Liver (tissue), 9 donors: ENCODE measurements around the gene ACSL6. TPM values are rescaled to one million over a fixed set of nuclear protein-coding genes. Genes with fewer than 3 reads are reported as not detected.

Source experiments
- DNase-seq: peaks from one replicate; pipeline ENCODE4 v3.0.0-alpha.2; 2017; ENCODE audit warnings: low spot score
- H3K27ac ChIP-seq, 2 donors: one replicate each; pipeline ENCODE4 v1.7.0; 2013; ENCODE audit warnings: inconsistent platforms in 2 of 2, low read length in 2 of 2, control low read depth in 1 of 2, low read depth in 1 of 2, mild to moderate bottlenecking in 1 of 2
- H3K27me3 ChIP-seq, 4 donors: one replicate each; pipeline versions ENCODE4 v1.6.1 to v1.7.0; 2013; ENCODE audit warnings: low read length in 3 of 4, inconsistent platforms in 1 of 4, mild to moderate bottlenecking in 1 of 4, moderate library complexity in 1 of 4; ENCODE audit not compliant: control insufficient read depth in 4 of 4, insufficient read depth in 4 of 4
- H3K36me3 ChIP-seq, 4 donors: one replicate each; pipeline versions ENCODE4 v1.6.1 to v1.7.0; 2013; ENCODE audit warnings: low read length in 3 of 4, mild to moderate bottlenecking in 3 of 4, low read depth in 1 of 4, moderate library complexity in 1 of 4; ENCODE audit not compliant: control insufficient read depth in 4 of 4, insufficient read depth in 3 of 4
- H3K4me1 ChIP-seq, 4 donors: one replicate each; pipeline versions ENCODE4 v1.6.1 to v1.7.0; 2013; ENCODE audit warnings: low read length in 3 of 4, mild to moderate bottlenecking in 3 of 4, moderate library complexity in 1 of 4; ENCODE audit not compliant: control insufficient read depth in 4 of 4, insufficient read depth in 4 of 4
- H3K4me3 ChIP-seq, 3 donors: one replicate each; pipeline versions ENCODE4 v1.6.1 to v1.7.0; 2013; ENCODE audit warnings: low read length in 3 of 3, control low read depth in 1 of 3, low read depth in 1 of 3, mild to moderate bottlenecking in 1 of 3
- H3K9ac ChIP-seq, 2 donors: one replicate each; pipeline ENCODE4 v1.7.0; 2013; ENCODE audit warnings: low read length in 2 of 2, mild to moderate bottlenecking in 2 of 2, moderate library complexity in 2 of 2, control low read depth in 1 of 2, low read depth in 1 of 2
- H3K9me3 ChIP-seq, 4 donors: one replicate each; pipeline versions ENCODE4 v1.6.1 to v1.7.0; 2013; ENCODE audit warnings: low read length in 3 of 4; ENCODE audit not compliant: control insufficient read depth in 4 of 4
- EGR1 ChIP-seq, 2 donors: IDR thresholded peaks; 2 replicates each; pipeline ENCODE4 v1.6.1; 2016 to 2018; ENCODE audit warnings: antibody characterized with exemption in 2 of 2, low read depth in 2 of 2
- FOXA1 ChIP-seq: IDR thresholded peaks from 2 replicates; pipeline ENCODE4 v1.6.1; 2016; ENCODE audit warnings: antibody characterized with exemption
- HNF4A ChIP-seq, 2 donors: conservative IDR thresholded peaks; 2 replicates each; pipeline ENCODE4 v1.6.1; 2016; ENCODE audit warnings: antibody characterized with exemption in 2 of 2, mild to moderate bottlenecking in 2 of 2
- HNF4G ChIP-seq: IDR thresholded peaks from 2 replicates; pipeline ENCODE4 v1.6.1; 2016; ENCODE audit warnings: antibody characterized with exemption
- NR2F2 ChIP-seq: IDR thresholded peaks from 2 replicates; pipeline ENCODE4 v1.6.1; 2016; ENCODE audit warnings: antibody characterized with exemption
- RAD21 ChIP-seq, 2 donors: IDR thresholded peaks; 2 replicates each; pipeline ENCODE4 v1.6.1; 2016; ENCODE audit warnings: antibody characterized with exemption in 2 of 2, mild to moderate bottlenecking in 2 of 2
- RXRA ChIP-seq, 2 donors: IDR thresholded peaks; 2 replicates each; pipeline ENCODE4 v1.6.1; 2017 to 2018; ENCODE audit warnings: antibody characterized with exemption in 2 of 2, mild to moderate bottlenecking in 1 of 2
- WGBS: extraction: QIAGEN DNeasy Blood & Tissue Kit; methylation state at CpG from one replicate; pipeline ENCODE4 v1.1.7; 2013; 5-methylcytosine and 5-hydroxymethylcytosine counted together
- polyA plus RNA-seq, 2 donors: library from polyadenylated mRNA; stranded (reverse) in 1 of 2; unstranded in 1 of 2; fragments of 200-250 nt in 1 of 2; fragments of >200 nt in 1 of 2; fragmentation: Nextera tagmentation in 1 of 2; extraction: Ambion mirVana in 1 of 2; gene quantifications; one replicate each; pipeline versions ENCODE4 v1.2.1 to v1.2.3, GENCODE V29; 2013 to 2015
- total RNA-seq, 2 donors: library from RNA; depleted of rRNA; stranded (reverse); fragments of >200 nt; gene quantifications; one replicate each; pipeline ENCODE4 v1.2.3, GENCODE V29; 2014
- TF ChIP-seq, protein P1 (sequence below): IDR thresholded peaks from 2 replicates; pipeline ENCODE4 v1.6.1; 2016; ENCODE audit warnings: antibody characterized with exemption, mild to moderate bottlenecking
- TF ChIP-seq, protein P2 (sequence below): fragments of 150-350 bp; IDR thresholded peaks from 2 replicates; pipeline ENCODE4 v1.5.1; 2017; ENCODE audit warnings: improper control_type of control experiment, low read depth, low read length; ENCODE audit not compliant: missing input control
- TF ChIP-seq, protein P3 (sequence below): IDR thresholded peaks from 2 replicates; pipeline ENCODE4 v1.6.1; 2016; ENCODE audit warnings: antibody characterized with exemption
- donor health status: healthy.
- donor health status: healthy.
- donor health status: healthy.
- donor health status: healthy.
- donor health status: healthy.

ACSL6 gene
- total and polyA plus RNA-seq, 4 donors: 0.89 to 129 (median 4.6) TPM

DNA sequence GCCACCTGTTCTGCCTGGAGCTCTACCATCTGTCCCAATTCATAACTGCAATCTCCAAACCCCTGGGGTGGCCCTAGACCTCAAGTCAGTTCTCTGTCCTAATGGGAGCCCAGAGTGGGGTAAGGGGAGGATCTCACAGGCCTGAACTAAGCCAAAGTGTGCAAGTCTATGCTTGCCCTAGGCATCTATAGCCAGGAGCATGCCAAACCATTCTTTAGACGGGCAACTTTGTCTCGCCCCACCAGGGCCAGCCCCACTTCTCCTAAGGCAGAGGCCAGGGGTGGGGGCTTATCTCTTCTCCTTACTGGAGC is 3.3 kb downstream of the ACSL6 start (continued):
- TF ChIP-seq, protein P1, sequence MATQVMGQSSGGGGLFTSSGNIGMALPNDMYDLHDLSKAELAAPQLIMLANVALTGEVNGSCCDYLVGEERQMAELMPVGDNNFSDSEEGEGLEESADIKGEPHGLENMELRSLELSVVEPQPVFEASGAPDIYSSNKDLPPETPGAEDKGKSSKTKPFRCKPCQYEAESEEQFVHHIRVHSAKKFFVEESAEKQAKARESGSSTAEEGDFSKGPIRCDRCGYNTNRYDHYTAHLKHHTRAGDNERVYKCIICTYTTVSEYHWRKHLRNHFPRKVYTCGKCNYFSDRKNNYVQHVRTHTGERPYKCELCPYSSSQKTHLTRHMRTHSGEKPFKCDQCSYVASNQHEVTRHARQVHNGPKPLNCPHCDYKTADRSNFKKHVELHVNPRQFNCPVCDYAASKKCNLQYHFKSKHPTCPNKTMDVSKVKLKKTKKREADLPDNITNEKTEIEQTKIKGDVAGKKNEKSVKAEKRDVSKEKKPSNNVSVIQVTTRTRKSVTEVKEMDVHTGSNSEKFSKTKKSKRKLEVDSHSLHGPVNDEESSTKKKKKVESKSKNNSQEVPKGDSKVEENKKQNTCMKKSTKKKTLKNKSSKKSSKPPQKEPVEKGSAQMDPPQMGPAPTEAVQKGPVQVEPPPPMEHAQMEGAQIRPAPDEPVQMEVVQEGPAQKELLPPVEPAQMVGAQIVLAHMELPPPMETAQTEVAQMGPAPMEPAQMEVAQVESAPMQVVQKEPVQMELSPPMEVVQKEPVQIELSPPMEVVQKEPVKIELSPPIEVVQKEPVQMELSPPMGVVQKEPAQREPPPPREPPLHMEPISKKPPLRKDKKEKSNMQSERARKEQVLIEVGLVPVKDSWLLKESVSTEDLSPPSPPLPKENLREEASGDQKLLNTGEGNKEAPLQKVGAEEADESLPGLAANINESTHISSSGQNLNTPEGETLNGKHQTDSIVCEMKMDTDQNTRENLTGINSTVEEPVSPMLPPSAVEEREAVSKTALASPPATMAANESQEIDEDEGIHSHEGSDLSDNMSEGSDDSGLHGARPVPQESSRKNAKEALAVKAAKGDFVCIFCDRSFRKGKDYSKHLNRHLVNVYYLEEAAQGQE: no peak

DNA sequence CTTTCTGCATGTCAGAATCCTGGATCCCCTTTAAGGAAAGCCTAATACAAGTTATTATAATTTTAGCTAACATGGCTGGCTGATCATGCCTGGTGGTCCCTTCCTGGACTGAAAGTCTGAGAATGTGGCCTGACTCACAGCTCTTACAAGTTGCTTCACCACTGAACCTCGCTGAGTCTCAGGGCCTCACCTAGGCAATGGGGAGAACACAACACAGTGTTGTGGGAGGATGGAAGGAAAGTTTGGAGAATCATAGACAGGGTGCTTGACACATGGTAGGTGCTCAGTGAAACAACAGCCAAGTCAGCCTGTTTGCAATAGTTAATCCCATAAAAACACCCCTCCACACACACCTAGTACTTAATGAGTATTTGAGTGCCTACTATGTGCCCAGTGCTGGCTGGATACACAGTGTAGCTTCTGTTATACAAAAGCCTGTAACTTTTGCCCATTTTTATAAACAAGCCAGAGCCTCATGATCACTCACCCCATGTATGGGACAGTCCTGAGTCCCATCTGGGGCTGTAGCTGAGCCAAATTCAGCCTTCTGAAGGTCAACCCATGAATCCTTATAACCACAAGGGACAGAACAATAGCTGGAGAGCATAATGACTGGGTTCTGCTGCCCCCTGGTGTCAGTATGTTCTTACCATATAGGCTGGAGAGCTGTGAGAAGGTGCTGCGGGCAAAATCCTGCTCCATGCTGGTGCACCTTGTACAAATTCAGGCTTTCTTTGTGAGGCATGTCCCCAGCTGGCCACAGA is 3.9 kb downstream of the ACSL6 start:
- Histone ChIP-seq H3K36me3 (no peaks in the 10 kb centered on the region), H3K27ac (no peak overlapping the region), H3K4me3 (no peak overlapping the region), H3K9ac (no peak overlapping the region), H3K4me1 (peaks cover 3 to 16% (median 13%) of the 10 kb centered on the region in 4 donors), H3K9me3 (no peaks in the 10 kb centered on the region), H3K27me3 (no peaks in the 10 kb centered on the region)
- DNase-seq: peak; percentile 88
- WGBS: 36% methylated on average over 2 of the region's 2 CpGs
- TF ChIP-seq, protein P2, sequence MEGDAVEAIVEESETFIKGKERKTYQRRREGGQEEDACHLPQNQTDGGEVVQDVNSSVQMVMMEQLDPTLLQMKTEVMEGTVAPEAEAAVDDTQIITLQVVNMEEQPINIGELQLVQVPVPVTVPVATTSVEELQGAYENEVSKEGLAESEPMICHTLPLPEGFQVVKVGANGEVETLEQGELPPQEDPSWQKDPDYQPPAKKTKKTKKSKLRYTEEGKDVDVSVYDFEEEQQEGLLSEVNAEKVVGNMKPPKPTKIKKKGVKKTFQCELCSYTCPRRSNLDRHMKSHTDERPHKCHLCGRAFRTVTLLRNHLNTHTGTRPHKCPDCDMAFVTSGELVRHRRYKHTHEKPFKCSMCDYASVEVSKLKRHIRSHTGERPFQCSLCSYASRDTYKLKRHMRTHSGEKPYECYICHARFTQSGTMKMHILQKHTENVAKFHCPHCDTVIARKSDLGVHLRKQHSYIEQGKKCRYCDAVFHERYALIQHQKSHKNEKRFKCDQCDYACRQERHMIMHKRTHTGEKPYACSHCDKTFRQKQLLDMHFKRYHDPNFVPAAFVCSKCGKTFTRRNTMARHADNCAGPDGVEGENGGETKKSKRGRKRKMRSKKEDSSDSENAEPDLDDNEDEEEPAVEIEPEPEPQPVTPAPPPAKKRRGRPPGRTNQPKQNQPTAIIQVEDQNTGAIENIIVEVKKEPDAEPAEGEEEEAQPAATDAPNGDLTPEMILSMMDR: peak; percentile 84
- TF ChIP-seq, protein P1: no peak
- TF ChIP-seq RXRA (IDR thresholded peaks at IDR 0.05): peak in 1 of 2 donors; percentile 12
- TF ChIP-seq RAD21 (IDR thresholded peaks at IDR 0.05): peak; percentile 97 to 98
- TF ChIP-seq, protein P3, sequence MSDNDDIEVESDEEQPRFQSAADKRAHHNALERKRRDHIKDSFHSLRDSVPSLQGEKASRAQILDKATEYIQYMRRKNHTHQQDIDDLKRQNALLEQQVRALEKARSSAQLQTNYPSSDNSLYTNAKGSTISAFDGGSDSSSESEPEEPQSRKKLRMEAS: no peak
- TF ChIP-seq HNF4A (conservative IDR thresholded peaks at IDR 0.05): no peak

DNA sequence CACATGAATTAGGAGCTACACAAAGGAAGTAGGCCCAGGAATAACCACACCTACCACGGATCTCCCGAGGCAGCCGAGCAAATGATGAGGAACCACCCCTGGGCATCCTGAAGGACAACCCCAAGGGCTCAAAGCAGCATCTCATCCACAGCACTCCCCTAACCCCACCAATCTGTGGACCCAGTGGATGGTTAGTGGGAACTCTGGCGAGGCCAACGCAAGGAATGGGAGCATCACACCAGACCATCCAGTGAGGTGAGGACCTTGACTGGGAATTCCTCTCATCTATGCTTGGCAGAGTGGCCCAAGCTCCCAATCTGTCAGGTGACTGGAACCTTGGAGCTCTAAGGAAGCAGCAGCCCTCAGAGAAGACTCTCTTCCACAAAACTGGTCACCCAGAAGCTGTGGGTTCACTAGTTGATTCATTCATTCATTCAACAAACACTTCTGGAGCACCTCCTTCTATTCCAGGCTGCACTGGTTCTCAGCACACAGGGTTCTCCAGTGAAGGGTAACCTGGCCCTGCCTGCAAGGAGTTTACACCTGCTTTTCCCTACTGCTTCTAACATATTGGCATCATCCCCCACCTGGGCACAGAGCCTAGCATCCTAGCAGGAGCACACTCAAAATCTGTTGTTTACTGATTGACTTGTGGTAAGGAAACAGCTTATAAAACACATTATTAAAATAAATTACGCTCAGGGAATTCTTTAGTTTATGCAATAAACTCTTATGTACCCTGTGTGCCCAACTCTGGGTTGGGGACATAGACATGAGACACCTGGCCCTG is 4.9 kb downstream of the ACSL6 start:
- 84% methylated on average over 6 of the region's 6 CpGs for WGBS
- no peaks in the 10 kb centered on the region for H3K36me3 ChIP-seq
- H3K4me1 ChIP-seq: peaks cover 0 to 15% (median 10%) of the 10 kb centered on the region in 4 donors
- no peaks in the 10 kb centered on the region for H3K9me3 ChIP-seq
- H3K27ac ChIP-seq: no peak overlapping the region
- no peak overlapping the region for H3K9ac ChIP-seq
- no peak overlapping the region for H3K4me3 ChIP-seq
- no peaks in the 10 kb centered on the region for H3K27me3 ChIP-seq
- no peak for DNase-seq
- TF ChIP-seq NR2F2: no peak
- TF ChIP-seq FOXA1: no peak
- TF ChIP-seq, protein P2: no peak
- TF ChIP-seq, protein P1: no peak
- no peak for TF ChIP-seq EGR1 (IDR thresholded peaks at IDR 0.05; ENCODE audit: low read depth in 2 of 2)
- TF ChIP-seq, protein P3: no peak
- TF ChIP-seq HNF4G: no peak
